Stimulated activated naive B cell treated with anti-CD40 and anti-IgM and Interleukin-4, amounts not matched to agents 10 μg/mL and 1 μg/mL and 100 μg/mL, for 72 hours (primary cell): ENCODE data around the gene ANKS1A.
"Not testable (repeated sequence)": the region's sequence is repeated elsewhere in the genome, so short reads cannot be mapped to it uniquely, and the experiment has no call there.

Experiments used
- ATAC-seq, 2 donors: fragments of 150-1000 bp; cut with Tn5 transposase; replicated peaks; 2 replicates each; pipeline ENCODE4 v1.10.0; 2021; ENCODE audit warnings: moderate library complexity in 1 of 2
- DNase-seq: peaks from one replicate; pipeline ENCODE4 v3.0.0; 2021
- H3K27ac Mint-ChIP-seq: one replicate; pipeline ENCODE4 v1.8.0; 2022; ENCODE audit warnings: mild to moderate bottlenecking, mixed read lengths
- H3K27me3 Mint-ChIP-seq, 2 donors: one replicate each; pipeline ENCODE4 v1.8.0; 2022; ENCODE audit warnings: mixed read lengths in 2 of 2
- H3K36me3 Mint-ChIP-seq, 2 donors: one replicate each; pipeline ENCODE4 v1.8.0; 2022; ENCODE audit warnings: mixed read lengths in 2 of 2, mild to moderate bottlenecking in 1 of 2
- H3K4me1 Mint-ChIP-seq, 2 donors: one replicate each; pipeline ENCODE4 v1.8.0; 2022; ENCODE audit warnings: mixed read lengths in 2 of 2, mild to moderate bottlenecking in 1 of 2
- H3K4me3 Mint-ChIP-seq, 2 donors: one replicate each; pipeline ENCODE4 v1.8.0; 2022; ENCODE audit warnings: mild to moderate bottlenecking in 2 of 2, mixed read lengths in 2 of 2, moderate library complexity in 1 of 2
- H3K9me3 Mint-ChIP-seq, 2 donors: one replicate each; pipeline ENCODE4 v1.8.0; 2022; ENCODE audit warnings: mixed read lengths in 2 of 2, mild to moderate bottlenecking in 1 of 2

Gene ANKS1A

GRCh38 chr6:35088281-35089215, 199.5 kb downstream of the ANKS1A start:
- DNase-seq (no peak), ATAC-seq (no peak)
- H3K36me3 Mint-ChIP-seq, result peaks cover 39 to 57% of the 10 kb centered on the region in 2 donors
- no peak overlapping the region for H3K27ac Mint-ChIP-seq
- H3K4me3 Mint-ChIP-seq, result no peak overlapping the region
- H3K27me3 Mint-ChIP-seq, result no peaks in the 10 kb centered on the region
- H3K9me3 Mint-ChIP-seq, result no peaks in the 10 kb centered on the region
- no peaks in the 10 kb centered on the region for H3K4me1 Mint-ChIP-seq

- H3K36me3 Mint-ChIP-seq, result peaks cover 38 to 53% of the 10 kb centered on the region in 2 donors
- DNase-seq (no peak), ATAC-seq (no peak)
- no peaks in the 10 kb centered on the region for H3K4me1 Mint-ChIP-seq
- H3K27ac Mint-ChIP-seq, result no peak overlapping the region
- no peaks in the 10 kb centered on the region for H3K27me3 Mint-ChIP-seq
- no peaks in the 10 kb centered on the region for H3K9me3 Mint-ChIP-seq
- H3K4me3 Mint-ChIP-seq, result no peak overlapping the region
Observed at GRCh38 chr6:35089216-35089934, 200.3 kb downstream of the ANKS1A start.

- Mint-ChIP-seq H3K4me3 (no peak overlapping the region), H3K27me3 (no peaks in the 10 kb centered on the region), H3K36me3 (peaks cover 37 to 48% of the 10 kb centered on the region in 2 donors), H3K4me1 (no peaks in the 10 kb centered on the region), H3K9me3 (no peaks in the 10 kb centered on the region), H3K27ac (no peak overlapping the region)
- DNase-seq (no peak), ATAC-seq (no peak)
Observed at GRCh38 chr6:35089935-35090505, 201.0 kb downstream of the ANKS1A start.

- ATAC-seq (no peak), DNase-seq (no peak)
- Mint-ChIP-seq H3K27me3 (no peaks in the 10 kb centered on the region), H3K4me3 (no peak overlapping the region), H3K27ac (no peak overlapping the region), H3K4me1 (no peaks in the 10 kb centered on the region), H3K36me3 (peaks cover 34 to 42% of the 10 kb centered on the region in 2 donors), H3K9me3 (no peaks in the 10 kb centered on the region)
Observed at GRCh38 chr6:35090734-35091133, 201.7 kb downstream of the ANKS1A start.

- Mint-ChIP-seq H3K4me3 (no peak overlapping the region), H3K36me3 (peaks cover 29 to 38% of the 10 kb centered on the region in 2 donors), H3K9me3 (no peaks in the 10 kb centered on the region), H3K4me1 (no peaks in the 10 kb centered on the region), H3K27ac (no peak overlapping the region), H3K27me3 (no peaks in the 10 kb centered on the region)
- no peak for ATAC-seq
- no peak for DNase-seq
Observed at GRCh38 chr6:35091346-35092083, 202.5 kb downstream of the ANKS1A start.

GRCh38 chr6:35092362-35093117, 203.5 kb downstream of the ANKS1A start:
- Mint-ChIP-seq H3K27me3 (no peaks in the 10 kb centered on the region), H3K4me3 (no peak overlapping the region), H3K4me1 (no peaks in the 10 kb centered on the region), H3K36me3 (peaks cover 20 to 29% of the 10 kb centered on the region in 2 donors), H3K9me3 (no peaks in the 10 kb centered on the region), H3K27ac (no peak overlapping the region)
- ATAC-seq (no peak), DNase-seq (no peak)

GRCh38 chr6:35093118-35093445, 204.0 kb downstream of the ANKS1A start:
- no peak for DNase-seq
- Mint-ChIP-seq H3K27ac (no peak overlapping the region), H3K36me3 (peaks cover 15 to 24% of the 10 kb centered on the region in 2 donors), H3K27me3 (no peaks in the 10 kb centered on the region), H3K4me3 (no peak overlapping the region), H3K4me1 (no peaks in the 10 kb centered on the region), H3K9me3 (no peaks in the 10 kb centered on the region)
- ATAC-seq, result no peak

GRCh38 chr6:35093783-35094182, 204.7 kb downstream of the ANKS1A start:
- Mint-ChIP-seq H3K4me3 (no peak overlapping the region), H3K9me3 (no peaks in the 10 kb centered on the region), H3K27ac (no peak overlapping the region), H3K36me3 (peaks cover 8 to 17% of the 10 kb centered on the region in 2 donors), H3K4me1 (no peaks in the 10 kb centered on the region), H3K27me3 (no peaks in the 10 kb centered on the region)
- ATAC-seq (no peak), DNase-seq (no peak)

GRCh38 chr6:35094183-35094582, 205.1 kb downstream of the ANKS1A start:
- no peak for DNase-seq
- H3K4me1 Mint-ChIP-seq, result no peaks in the 10 kb centered on the region
- no peaks in the 10 kb centered on the region for H3K9me3 Mint-ChIP-seq
- no peaks in the 10 kb centered on the region for H3K27me3 Mint-ChIP-seq
- H3K27ac Mint-ChIP-seq, result no peak overlapping the region
- H3K4me3 Mint-ChIP-seq, result no peak overlapping the region
- peaks cover 7 to 16% of the 10 kb centered on the region in 2 donors for H3K36me3 Mint-ChIP-seq
- no peak for ATAC-seq

- ATAC-seq (no peak), DNase-seq (no peak)
- H3K27ac Mint-ChIP-seq, result no peak overlapping the region
- peaks cover 5 to 6% of the 10 kb centered on the region in 2 donors for H3K36me3 Mint-ChIP-seq
- no peaks in the 10 kb centered on the region for H3K4me1 Mint-ChIP-seq
- H3K4me3 Mint-ChIP-seq, result no peak overlapping the region
- H3K27me3 Mint-ChIP-seq, result no peaks in the 10 kb centered on the region
- H3K9me3 Mint-ChIP-seq, result no peaks in the 10 kb centered on the region
Observed at GRCh38 chr6:35096129-35096862, 207.2 kb downstream of the ANKS1A start.

GRCh38 chr6:35099116-35099515, 210.1 kb downstream of the ANKS1A start:
- Mint-ChIP-seq H3K9me3 (no peaks in the 10 kb centered on the region), H3K27ac (no peak overlapping the region), H3K4me3 (no peak overlapping the region), H3K36me3 (peaks cover 0 to 3% of the 10 kb centered on the region in 2 donors), H3K4me1 (no peaks in the 10 kb centered on the region), H3K27me3 (no peaks in the 10 kb centered on the region)
- no peak for ATAC-seq
- DNase-seq, result no peak

GRCh38 chr6:35105078-35105477, 216.0 kb downstream of the ANKS1A start:
- DNase-seq (no peak), ATAC-seq (no peak)
- Mint-ChIP-seq H3K4me1 (peaks cover 6 to 8% of the 10 kb centered on the region in 2 donors), H3K27ac (no peak overlapping the region), H3K36me3 (peaks cover 1 to 9% of the 10 kb centered on the region in 2 donors), H3K9me3 (peaks cover 5 to 6% of the 10 kb centered on the region in 2 donors), H3K27me3 (peaks cover 11 to 17% of the 10 kb centered on the region in 2 donors), H3K4me3 (no peak overlapping the region)

GRCh38 chr6:35106061-35106460, 217.0 kb downstream of the ANKS1A start:
- ATAC-seq, H3K27ac Mint-ChIP-seq, H3K9me3 Mint-ChIP-seq, H3K4me1 Mint-ChIP-seq, H3K4me3 Mint-ChIP-seq, DNase-seq, H3K36me3 Mint-ChIP-seq: not testable (repeated sequence)
- peaks cover 11 to 17% of the 10 kb centered on the region in 2 donors for H3K27me3 Mint-ChIP-seq
